BJ (cell line): ENCODE data around the gene PRICKLE3. TPM values are rescaled to one million over a fixed set of nuclear protein-coding genes. Genes with fewer than 3 reads are reported as not detected.

Experiments
- CTCF ChIA-PET: fragments of 350-600 bp; formaldehyde crosslinking; extraction: SDS; loops from one replicate; lab custom pipeline; 2021; ENCODE audit warnings: antibody characterized with exemption, inconsistent platforms; lab: Yijun Ruan, JAX
- POLR2A ChIA-PET: fragments of 300-600 bp; sonication (Branson Sonifier 250); formaldehyde crosslinking; extraction: SDS; loops from one replicate; lab custom pipeline; 2021; ENCODE audit warnings: antibody characterized with exemption; lab: Charles Lee
- DNase-seq: peaks from one replicate; pipeline ENCODE4 v3.0.0-alpha.2; 2011; ENCODE audit warnings: low read depth
- H3K27me3 ChIP-seq: 2 replicates; pipeline ENCODE4 v1.6.0; 2011; ENCODE audit warnings: low read length; ENCODE audit not compliant: control insufficient read depth, insufficient read depth
- H3K36me3 ChIP-seq: 2 replicates; pipeline ENCODE4 v1.5.1; 2011; ENCODE audit warnings: low read length; ENCODE audit not compliant: control insufficient read depth, insufficient read depth
- H3K4me3 ChIP-seq: 2 replicates; pipeline ENCODE4 v1.5.1; 2011; ENCODE audit warnings: low read depth, mild to moderate bottlenecking, control low read depth, low read length
- CTCF ChIP-seq: IDR thresholded peaks from 2 replicates; pipeline ENCODE4 v1.5.1; 2011; ENCODE audit warnings: low read depth, mild to moderate bottlenecking, control low read depth, inconsistent platforms, low read length, moderate library complexity; ENCODE audit not compliant: insufficient read depth
- polyA plus RNA-seq: library from polyadenylated mRNA; depleted of rRNA; stranded (reverse); fragments of >200 nt; gene quantifications from 2 replicates; pipeline ENCODE4 v1.2.3, GENCODE V29; 2011

The PRICKLE3 gene
- polyA plus RNA-seq, 1 experiment: 6.9 TPM

DNA sequence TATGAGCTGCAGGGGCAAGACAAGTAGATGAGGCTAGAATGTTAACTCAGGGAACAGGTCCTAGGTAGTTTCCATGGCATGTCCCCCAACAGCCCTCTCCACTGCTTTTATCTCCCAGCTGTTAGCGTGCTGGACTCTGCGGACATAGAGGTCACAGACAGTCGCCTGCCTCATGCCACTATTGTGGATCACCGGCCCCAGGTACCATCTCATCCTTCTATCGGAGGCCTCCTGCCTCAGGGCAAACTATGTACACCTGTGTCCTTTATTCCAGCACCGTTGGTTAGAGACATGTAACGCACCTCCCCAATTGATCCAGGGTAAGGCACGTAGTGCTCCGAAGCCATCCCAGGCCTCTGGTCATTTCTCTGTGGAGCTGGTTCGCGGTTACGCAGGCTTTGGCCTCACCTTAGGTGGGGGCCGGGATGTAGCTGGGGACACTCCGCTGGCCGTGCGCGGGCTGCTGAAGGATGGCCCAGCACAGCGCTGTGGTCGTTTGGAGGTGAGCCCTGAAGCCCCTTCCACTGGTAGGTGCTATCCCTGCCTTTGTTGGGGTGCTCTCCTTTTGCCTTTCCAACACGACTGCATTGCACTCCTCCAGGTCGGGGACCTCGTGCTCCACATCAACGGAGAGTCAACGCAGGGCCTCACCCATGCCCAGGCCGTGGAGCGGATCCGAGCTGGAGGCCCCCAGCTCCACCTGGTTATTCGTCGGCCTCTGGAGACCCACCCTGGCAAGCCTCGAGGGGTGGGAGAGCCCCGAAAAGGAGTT lies 21.4 kb downstream of the PRICKLE3 start:
- H3K27me3 ChIP-seq: no peaks in the 10 kb centered on the region
- ChIA-PET POLR2A (no interaction called here), CTCF (no interaction called here)
- no peak overlapping the region for H3K4me3 ChIP-seq
- no peak for TF ChIP-seq CTCF
- H3K36me3 ChIP-seq: no peaks in the 10 kb centered on the region
- no peak for DNase-seq

GRCh38 chrX:49163555-49164419 lies 22.4 kb downstream of the PRICKLE3 start:
- ChIA-PET POLR2A (no interaction called here), CTCF (interaction anchor here (0.6 to 1.2 kb wide), 2 partner anchors 12 to 75 kb away, joined by 3 read pairs; no protein-coding TSS in a partner anchor)
- Histone ChIP-seq H3K36me3 (no peaks in the 10 kb centered on the region), H3K4me3 (peak overlapping the region; percentile 36), H3K27me3 (no peaks in the 10 kb centered on the region)
- peak; percentile 20 for DNase-seq
- peak; percentile 32 for TF ChIP-seq CTCF

DNA sequence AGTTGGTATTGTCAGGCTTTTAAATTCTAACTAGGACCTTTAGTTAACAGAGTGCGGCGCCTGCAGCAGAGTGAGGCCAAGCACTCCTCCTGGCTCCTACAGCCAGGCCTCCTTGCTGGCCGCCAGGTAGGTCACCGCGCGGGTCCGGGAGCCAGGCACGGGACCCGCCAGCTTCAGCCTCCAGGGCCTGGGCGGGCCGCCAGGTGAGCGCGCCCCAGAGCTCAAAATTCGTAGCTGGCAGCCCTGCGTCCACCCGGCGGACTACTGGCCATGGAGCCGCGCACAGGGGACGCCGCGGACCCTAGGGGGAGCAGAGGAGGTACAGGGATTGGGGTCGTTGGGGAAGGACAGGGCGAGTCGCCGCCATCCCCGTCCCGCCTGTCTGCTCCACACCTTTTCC lies 23.6 kb downstream of the PRICKLE3 start, which contains the start of gene MAGIX:
MAGIX (plus strand) TSS at position 139 of the 400 bp plus-strand sequence; CDS start at position 271, 132 bp downstream.
- CTCF ChIA-PET: interaction anchor here (0.7 kb wide), 1 partner anchor 15 kb away, joined by 4 read pairs; no protein-coding TSS in a partner anchor
- DNase-seq: no peak
- POLR2A ChIA-PET: no interaction called here

GRCh38 chrX:49161632-49162031 lies 24.5 kb downstream of the PRICKLE3 start:
- Histone ChIP-seq H3K36me3 (no peaks in the 10 kb centered on the region), H3K27me3 (no peaks in the 10 kb centered on the region), H3K4me3 (no peak overlapping the region)
- ChIA-PET POLR2A (no interaction called here), CTCF (interaction anchor here (1.0 kb wide), 1 partner anchor 10 kb away, joined by 3 read pairs; the partner anchor contains the start of gene PLP2)
- TF ChIP-seq CTCF: no peak
- no peak for DNase-seq

More for the DNA sequence above, 23.6 kb downstream of the PRICKLE3 start, which contains the start of gene MAGIX:
- Histone ChIP-seq H3K27me3 (no peaks in the 10 kb centered on the region), H3K36me3 (no peaks in the 10 kb centered on the region), H3K4me3 (peak within 1 kb of the TSS; percentile 36)
- TF ChIP-seq CTCF: no peak

- ChIA-PET POLR2A (no interaction called here), CTCF (interaction anchor here (1.0 kb wide), 1 partner anchor 11 kb away, joined by 3 read pairs; the partner anchor contains the start of gene PLP2)
- Histone ChIP-seq H3K27me3 (no peaks in the 10 kb centered on the region), H3K4me3 (no peak overlapping the region), H3K36me3 (no peaks in the 10 kb centered on the region)
- no peak for TF ChIP-seq CTCF
- no peak for DNase-seq
Observed at GRCh38 chrX:49160908-49161307, 25.3 kb downstream of the PRICKLE3 start.
